Left forelimb (tissue), 1 donor: ENCODE data around the gene HRCT1.
"Not testable (repeated sequence)": the region's sequence is repeated elsewhere in the genome, so short reads cannot be mapped to it uniquely, and the experiment has no call there.

Experiments used
- DNase-seq: peaks from one replicate; pipeline ENCODE4 v3.0.0-alpha.2; 2018; ENCODE audit warnings: low spot score

Gene HRCT1

GRCh38 chr9:35917261-35917660 lies 11.3 kb downstream of the HRCT1 start:
- DNase-seq: no peak

- no peak for DNase-seq
Observed at GRCh38 chr9:35918780-35919179, 12.8 kb downstream of the HRCT1 start.

GRCh38 chr9:35919212-35920008 lies 13.4 kb downstream of the HRCT1 start:
- DNase-seq: no peak

GRCh38 chr9:35920051-35920620 lies 14.1 kb downstream of the HRCT1 start:
- no peak for DNase-seq

- no peak for DNase-seq
Observed at GRCh38 chr9:35923598-35923926, 17.6 kb downstream of the HRCT1 start.

GRCh38 chr9:35923927-35924763 lies 18.1 kb downstream of the HRCT1 start:
- DNase-seq: no peak

GRCh38 chr9:35928591-35929452 lies 22.8 kb downstream of the HRCT1 start:
- DNase-seq: no peak

- no peak for DNase-seq
Observed at GRCh38 chr9:35929453-35929718, 23.4 kb downstream of the HRCT1 start.

- no peak for DNase-seq
Observed at GRCh38 chr9:35930521-35930920, 24.5 kb downstream of the HRCT1 start.

GRCh38 chr9:35930989-35931388 lies 25.0 kb downstream of the HRCT1 start:
- DNase-seq: no peak

GRCh38 chr9:35932735-35933134 lies 26.7 kb downstream of the HRCT1 start:
- no peak for DNase-seq

- no peak for DNase-seq
Observed at GRCh38 chr9:35933550-35934067, 27.6 kb downstream of the HRCT1 start.

- not testable (repeated sequence) for DNase-seq
Observed at GRCh38 chr9:35934069-35934468, 28.1 kb downstream of the HRCT1 start.

GRCh38 chr9:35935261-35935660 lies 29.3 kb downstream of the HRCT1 start:
- DNase-seq: no peak

- DNase-seq: no peak
Observed at GRCh38 chr9:35935755-35936509, 29.9 kb downstream of the HRCT1 start.

- DNase-seq: no peak
Observed at GRCh38 chr9:35937227-35937626, 31.2 kb downstream of the HRCT1 start.

- no peak for DNase-seq
Observed at GRCh38 chr9:35938474-35939356, 32.7 kb downstream of the HRCT1 start.

GRCh38 chr9:35939679-35940250 lies 33.8 kb downstream of the HRCT1 start:
- DNase-seq: no peak

- DNase-seq: no peak
Observed at GRCh38 chr9:35940458-35941407, 34.7 kb downstream of the HRCT1 start.
